Stimulated activated CD4-positive, alpha-beta T cell treated with anti-CD3 and anti-CD28 coated beads, Interleukin-12 subunit alpha, Interleukin-12 subunit beta, amount 100 ng/mL, for 48 hours (primary cell): ENCODE data around the gene LIPC.
A peak's percentile ranks its signal among the peaks of the same experiment; 100 is the strongest.

Experiments used
- DNase-seq, 3 donors: peaks; one replicate each; pipeline ENCODE4 v3.0.0-alpha.2; 2020; ENCODE audit warnings: low read depth in 2 of 3, low spot score in 1 of 3

LIPC gene

GRCh38 chr15:58535337-58535736, 103.5 kb downstream of the LIPC start:
- DNase-seq, result no peak

GRCh38 chr15:58535894-58536293, 104.1 kb downstream of the LIPC start:
- no peak for DNase-seq

- no peak for DNase-seq
Measured at GRCh38 chr15:58536414-58536813, 104.6 kb downstream of the LIPC start.

- no peak for DNase-seq
Measured at GRCh38 chr15:58537033-58537432, 105.2 kb downstream of the LIPC start.

GRCh38 chr15:58538225-58538727, 106.5 kb downstream of the LIPC start:
- DNase-seq, result no peak

GRCh38 chr15:58538901-58539300, 107.1 kb downstream of the LIPC start:
- DNase-seq, result no peak

- DNase-seq, result no peak
Measured at GRCh38 chr15:58539548-58539947, 107.8 kb downstream of the LIPC start.

GRCh38 chr15:58541410-58542087, 109.8 kb downstream of the LIPC start:
- no peak for DNase-seq

GRCh38 chr15:58543664-58544335, 112.0 kb downstream of the LIPC start:
- no peak for DNase-seq

- DNase-seq, result no peak
Measured at GRCh38 chr15:58544756-58545155, 113.0 kb downstream of the LIPC start.

- DNase-seq, result peak; percentile 12 to 24 (median 20)
Measured at GRCh38 chr15:58545307-58546065, 113.7 kb downstream of the LIPC start.

GRCh38 chr15:58546066-58546591, 114.3 kb downstream of the LIPC start:
- DNase-seq, result no peak

GRCh38 chr15:58546635-58547627, 115.1 kb downstream of the LIPC start:
- no peak for DNase-seq

GRCh38 chr15:58547628-58548307, 116.0 kb downstream of the LIPC start:
- DNase-seq, result no peak

- no peak for DNase-seq
Measured at GRCh38 chr15:58548308-58549012, 116.7 kb downstream of the LIPC start.

GRCh38 chr15:58549013-58549784, 117.4 kb downstream of the LIPC start:
- no peak for DNase-seq

GRCh38 chr15:58549785-58550074, 117.9 kb downstream of the LIPC start:
- no peak for DNase-seq

- DNase-seq, result peak in 1 of 3 donors; percentile 13
Measured at GRCh38 chr15:58551084-58551763, 119.4 kb downstream of the LIPC start.
